H1 (cell line): ENCODE measurements around the gene KRT6C.

Source experiments
- ASH2L ChIP-seq: fragments of 200-600, 300-600 bp; sonication (generic); IDR thresholded peaks from one replicate; pipeline ENCODE4 v1.7.1; 2017; ENCODE audit warnings: low read length
- EZH2 ChIP-seq: fragments of 200-600 bp; sonication (generic); IDR thresholded peaks from 2 replicates; pipeline ENCODE4 v1.7.1; 2012; ENCODE audit warnings: low read depth, mild to moderate bottlenecking, moderate library complexity, low read length, inconsistent platforms; ENCODE audit not compliant: severe bottlenecking
- POLR2A ChIP-seq, 2 experiments: IDR thresholded peaks; 1 replicate in 1 of 2; 2 replicates in 1 of 2; pipeline ENCODE4 v1.6.1; 2011; ENCODE audit warnings: low read depth in 2 of 2, low read length in 2 of 2, mild to moderate bottlenecking in 2 of 2; ENCODE audit errors: control extremely low read depth in 1 of 2
- RAD21 ChIP-seq, 2 experiments: IDR thresholded peaks in 1 of 2; conservative IDR thresholded peaks in 1 of 2; 2 replicates each; pipeline ENCODE4 v1.6.1; 2011; ENCODE audit warnings: low read depth in 2 of 2, low read length in 2 of 2, improper control_type of control experiment in 1 of 2, inconsistent platforms in 1 of 2, mild to moderate bottlenecking in 1 of 2, moderate library complexity in 1 of 2
- USF2 ChIP-seq: IDR thresholded peaks from 2 replicates; pipeline ENCODE4 v1.6.1; 2011; ENCODE audit warnings: low read length, improper control_type of control experiment
- YY1 ChIP-seq: IDR thresholded peaks from 2 replicates; pipeline ENCODE4 v1.6.1; 2011; ENCODE audit warnings: low read depth, mild to moderate bottlenecking, low read length
- TF ChIP-seq, protein P1 (sequence below): IDR thresholded peaks from 2 replicates; pipeline ENCODE4 v1.6.1; 2012; ENCODE audit warnings: inconsistent platforms
- TF ChIP-seq, protein P2 (sequence below), 3 experiments: IDR thresholded peaks; 1 replicate in 2 of 3; 2 replicates in 1 of 3; pipeline versions ENCODE4 v1.5.1 to v1.6.1; 2011; ENCODE audit warnings: low read length in 3 of 3, mild to moderate bottlenecking in 3 of 3, inconsistent platforms in 2 of 3, low read depth in 1 of 3, moderate library complexity in 1 of 3; ENCODE audit not compliant: insufficient read depth in 1 of 3; ENCODE audit errors: control extremely low read depth in 1 of 3

GRCh38 chr12:52519387-52519703 lies 45.7 kb upstream of the KRT6C start:
- TF ChIP-seq, protein P1, sequence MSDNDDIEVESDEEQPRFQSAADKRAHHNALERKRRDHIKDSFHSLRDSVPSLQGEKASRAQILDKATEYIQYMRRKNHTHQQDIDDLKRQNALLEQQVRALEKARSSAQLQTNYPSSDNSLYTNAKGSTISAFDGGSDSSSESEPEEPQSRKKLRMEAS: no peak
- TF ChIP-seq ASH2L: no peak
- TF ChIP-seq, protein P2, sequence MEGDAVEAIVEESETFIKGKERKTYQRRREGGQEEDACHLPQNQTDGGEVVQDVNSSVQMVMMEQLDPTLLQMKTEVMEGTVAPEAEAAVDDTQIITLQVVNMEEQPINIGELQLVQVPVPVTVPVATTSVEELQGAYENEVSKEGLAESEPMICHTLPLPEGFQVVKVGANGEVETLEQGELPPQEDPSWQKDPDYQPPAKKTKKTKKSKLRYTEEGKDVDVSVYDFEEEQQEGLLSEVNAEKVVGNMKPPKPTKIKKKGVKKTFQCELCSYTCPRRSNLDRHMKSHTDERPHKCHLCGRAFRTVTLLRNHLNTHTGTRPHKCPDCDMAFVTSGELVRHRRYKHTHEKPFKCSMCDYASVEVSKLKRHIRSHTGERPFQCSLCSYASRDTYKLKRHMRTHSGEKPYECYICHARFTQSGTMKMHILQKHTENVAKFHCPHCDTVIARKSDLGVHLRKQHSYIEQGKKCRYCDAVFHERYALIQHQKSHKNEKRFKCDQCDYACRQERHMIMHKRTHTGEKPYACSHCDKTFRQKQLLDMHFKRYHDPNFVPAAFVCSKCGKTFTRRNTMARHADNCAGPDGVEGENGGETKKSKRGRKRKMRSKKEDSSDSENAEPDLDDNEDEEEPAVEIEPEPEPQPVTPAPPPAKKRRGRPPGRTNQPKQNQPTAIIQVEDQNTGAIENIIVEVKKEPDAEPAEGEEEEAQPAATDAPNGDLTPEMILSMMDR (IDR thresholded peaks at IDR 0.05; ENCODE audit: control extremely low read depth in 1 of 3, insufficient read depth in 1 of 3, low read depth in 1 of 3, low read length in 3 of 3): no peak
- no peak for TF ChIP-seq USF2
- no peak for TF ChIP-seq RAD21 (IDR thresholded peaks at IDR 0.05 in 1 of 2, conservative IDR thresholded peaks at IDR 0.05 in 1 of 2; ENCODE audit: low read depth in 2 of 2, low read length in 2 of 2)
- no peak for TF ChIP-seq POLR2A (IDR thresholded peaks at IDR 0.05; ENCODE audit: control extremely low read depth in 1 of 2, low read depth in 2 of 2, low read length in 2 of 2)
- TF ChIP-seq YY1: no peak
- no peak for TF ChIP-seq EZH2
